C4-2B (cell line): ENCODE data around the gene ATM.

Experiments
- ZFX ChIP-seq: fragments of 450-650 bp; IDR thresholded peaks from 2 replicates; pipeline ENCODE4 v1.6.1; 2017
- TF ChIP-seq, protein P1 (sequence below): fragments of 450-650 bp; conservative IDR thresholded peaks from 2 replicates; pipeline ENCODE4 v1.5.1; 2017; ENCODE audit warnings: mild to moderate bottlenecking

DNA sequence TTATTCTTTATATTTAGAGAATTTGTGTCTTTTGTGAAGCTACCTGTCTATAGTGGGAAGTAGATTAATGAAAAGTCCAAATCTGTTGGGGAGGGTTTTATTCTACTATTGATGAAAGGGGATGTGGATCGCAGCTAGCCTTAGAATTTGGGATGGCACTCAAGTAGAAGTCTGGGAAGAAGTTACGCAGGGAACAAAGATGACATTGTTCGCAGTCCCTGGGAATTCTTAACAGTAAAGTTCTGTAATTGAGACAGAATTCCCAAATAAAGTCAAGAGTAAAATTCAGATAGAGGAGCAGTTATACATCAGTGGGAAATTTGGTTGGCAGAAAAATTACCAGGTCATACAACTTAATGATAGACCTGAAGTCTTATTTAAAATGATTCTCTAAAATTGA is 64.1 kb downstream of the ATM start:
- TF ChIP-seq, protein P1, sequence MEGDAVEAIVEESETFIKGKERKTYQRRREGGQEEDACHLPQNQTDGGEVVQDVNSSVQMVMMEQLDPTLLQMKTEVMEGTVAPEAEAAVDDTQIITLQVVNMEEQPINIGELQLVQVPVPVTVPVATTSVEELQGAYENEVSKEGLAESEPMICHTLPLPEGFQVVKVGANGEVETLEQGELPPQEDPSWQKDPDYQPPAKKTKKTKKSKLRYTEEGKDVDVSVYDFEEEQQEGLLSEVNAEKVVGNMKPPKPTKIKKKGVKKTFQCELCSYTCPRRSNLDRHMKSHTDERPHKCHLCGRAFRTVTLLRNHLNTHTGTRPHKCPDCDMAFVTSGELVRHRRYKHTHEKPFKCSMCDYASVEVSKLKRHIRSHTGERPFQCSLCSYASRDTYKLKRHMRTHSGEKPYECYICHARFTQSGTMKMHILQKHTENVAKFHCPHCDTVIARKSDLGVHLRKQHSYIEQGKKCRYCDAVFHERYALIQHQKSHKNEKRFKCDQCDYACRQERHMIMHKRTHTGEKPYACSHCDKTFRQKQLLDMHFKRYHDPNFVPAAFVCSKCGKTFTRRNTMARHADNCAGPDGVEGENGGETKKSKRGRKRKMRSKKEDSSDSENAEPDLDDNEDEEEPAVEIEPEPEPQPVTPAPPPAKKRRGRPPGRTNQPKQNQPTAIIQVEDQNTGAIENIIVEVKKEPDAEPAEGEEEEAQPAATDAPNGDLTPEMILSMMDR = no peak
- no peak for TF ChIP-seq ZFX
